Testis (tissue), 2 donors: ENCODE data around the gene FASN.

Experiments used
- POLR2A ChIP-seq: fragments of 450-650 bp; IDR thresholded peaks from one replicate; pipeline ENCODE4 v1.6.1; 2017; ENCODE audit warnings: antibody characterized with exemption, mild to moderate bottlenecking, moderate library complexity
- TF ChIP-seq, protein P1 (sequence below), 3 experiments: fragments of 450-650 bp in 2 of 3; fragments of 200-600 bp in 1 of 3; sonication (generic) in 1 of 3; IDR thresholded peaks; one replicate each; pipeline ENCODE4 v1.5.1; 2016 to 2019; ENCODE audit warnings: antibody characterized with exemption in 3 of 3, mild to moderate bottlenecking in 2 of 3, moderate library complexity in 1 of 3

- TF ChIP-seq, protein P1, sequence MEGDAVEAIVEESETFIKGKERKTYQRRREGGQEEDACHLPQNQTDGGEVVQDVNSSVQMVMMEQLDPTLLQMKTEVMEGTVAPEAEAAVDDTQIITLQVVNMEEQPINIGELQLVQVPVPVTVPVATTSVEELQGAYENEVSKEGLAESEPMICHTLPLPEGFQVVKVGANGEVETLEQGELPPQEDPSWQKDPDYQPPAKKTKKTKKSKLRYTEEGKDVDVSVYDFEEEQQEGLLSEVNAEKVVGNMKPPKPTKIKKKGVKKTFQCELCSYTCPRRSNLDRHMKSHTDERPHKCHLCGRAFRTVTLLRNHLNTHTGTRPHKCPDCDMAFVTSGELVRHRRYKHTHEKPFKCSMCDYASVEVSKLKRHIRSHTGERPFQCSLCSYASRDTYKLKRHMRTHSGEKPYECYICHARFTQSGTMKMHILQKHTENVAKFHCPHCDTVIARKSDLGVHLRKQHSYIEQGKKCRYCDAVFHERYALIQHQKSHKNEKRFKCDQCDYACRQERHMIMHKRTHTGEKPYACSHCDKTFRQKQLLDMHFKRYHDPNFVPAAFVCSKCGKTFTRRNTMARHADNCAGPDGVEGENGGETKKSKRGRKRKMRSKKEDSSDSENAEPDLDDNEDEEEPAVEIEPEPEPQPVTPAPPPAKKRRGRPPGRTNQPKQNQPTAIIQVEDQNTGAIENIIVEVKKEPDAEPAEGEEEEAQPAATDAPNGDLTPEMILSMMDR (IDR thresholded peaks at IDR 0.05) = no peak
- no peak for TF ChIP-seq POLR2A
Measured at GRCh38 chr17:82052638-82053059, 45.4 kb downstream of the FASN start.
